GM18870 (cell line): Measurements from ENCODE around the gene PCCA.
"Not testable (repeated sequence)": the region's sequence is repeated elsewhere in the genome, so short reads cannot be mapped to it uniquely, and the experiment has no call there.

Experiments
- ATAC-seq: cut with Tn5 transposase; IDR thresholded peaks from one replicate; pipeline ENCODE4 v1.9.1; 2021; ENCODE audit warnings: moderate library complexity; ENCODE audit not compliant: unreplicated experiment

Gene PCCA

DNA sequence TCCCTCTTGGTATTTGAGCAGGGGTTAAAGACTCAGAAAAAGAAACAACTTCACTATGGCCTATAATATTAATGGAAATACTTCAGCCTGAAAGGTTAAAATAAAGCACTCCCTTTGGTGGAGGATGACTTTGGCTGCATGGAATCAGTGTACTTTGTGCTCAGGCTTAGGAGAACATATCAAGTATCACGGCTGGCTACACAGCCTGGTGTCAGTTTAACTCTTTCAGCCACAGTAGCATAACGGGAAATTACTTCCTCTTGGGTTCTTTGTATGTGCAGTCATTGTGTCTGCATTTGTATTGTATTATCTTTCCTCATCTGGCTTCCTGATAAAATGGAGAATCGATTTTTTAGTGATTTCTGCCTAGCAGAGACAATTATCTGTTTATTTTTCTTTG, 260.7 kb downstream of the PCCA start:
- ATAC-seq: no peak

DNA sequence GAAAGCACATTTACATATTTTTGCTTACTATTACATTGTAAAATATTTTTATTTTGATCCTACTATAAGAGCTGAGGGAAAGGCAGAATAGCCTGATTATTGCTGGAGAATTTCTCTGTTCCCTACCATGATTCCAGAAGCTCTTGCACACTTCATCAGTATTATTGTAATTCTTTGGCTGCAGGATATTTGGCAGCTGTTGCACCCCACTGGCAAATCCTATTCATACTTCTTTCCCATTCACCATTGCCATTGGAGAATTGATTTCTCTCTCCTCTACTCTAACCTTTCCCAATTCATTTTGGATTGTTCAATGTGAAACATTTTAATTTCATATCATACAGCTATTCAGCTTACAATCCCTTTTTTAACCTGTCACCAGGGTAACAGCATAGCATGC, 261.7 kb downstream of the PCCA start:
- ATAC-seq: no peak

DNA sequence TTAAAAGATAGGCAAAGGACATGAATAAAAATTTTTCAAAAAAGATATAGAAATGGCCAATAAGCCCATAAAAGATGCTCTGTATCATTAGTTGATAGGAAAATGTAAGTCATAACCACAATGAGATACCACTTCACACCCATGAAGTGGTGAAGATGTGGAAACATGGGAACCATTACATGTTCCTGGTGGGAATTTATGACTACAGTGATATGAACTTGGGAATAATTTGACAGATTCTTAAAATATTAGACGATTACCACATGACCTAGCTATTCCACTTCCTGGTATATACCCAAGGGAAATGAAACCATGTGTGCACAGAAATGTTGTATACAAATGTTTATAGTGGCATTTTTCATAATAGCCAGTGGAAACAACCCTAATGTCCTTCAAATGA, 267.5 kb downstream of the PCCA start:
- no peak for ATAC-seq

DNA sequence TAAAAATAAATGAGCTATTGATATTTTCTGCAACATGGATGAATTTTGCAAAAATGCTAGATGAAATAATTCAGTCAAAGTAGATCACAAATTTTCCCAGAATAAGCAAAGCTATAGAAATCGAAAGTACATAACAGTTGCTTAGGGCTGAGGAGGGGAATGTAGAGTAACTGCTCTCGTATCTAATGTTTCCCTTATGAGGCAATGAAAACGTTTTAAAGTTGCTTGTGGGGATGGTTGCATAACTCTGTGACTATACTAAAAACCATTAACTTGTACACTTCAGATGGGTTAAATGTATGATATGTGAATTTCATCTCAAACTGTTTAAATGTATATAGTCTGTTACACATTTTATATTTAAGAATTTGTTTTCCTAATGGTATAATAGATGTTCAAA, 268.0 kb downstream of the PCCA start:
- no peak for ATAC-seq

DNA sequence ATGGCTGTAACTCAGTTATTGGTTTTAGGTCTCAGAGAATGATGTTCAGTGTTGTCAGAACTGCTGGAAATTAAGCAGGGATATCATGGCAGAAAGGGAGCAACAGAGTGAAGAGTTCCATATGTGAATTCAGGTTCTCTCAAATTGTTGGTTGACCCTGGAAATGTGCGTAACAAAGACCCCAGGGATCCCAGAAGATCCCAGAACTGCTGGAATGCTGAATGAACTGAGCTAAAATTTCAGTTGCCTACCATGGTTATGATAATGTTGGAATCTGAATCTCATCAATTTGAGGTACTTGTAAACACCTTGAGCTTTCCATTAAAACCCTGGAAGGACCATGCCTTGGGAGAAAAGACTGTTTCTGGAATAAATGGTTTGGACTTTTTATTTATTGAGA, 268.9 kb downstream of the PCCA start:
- no peak for ATAC-seq

DNA sequence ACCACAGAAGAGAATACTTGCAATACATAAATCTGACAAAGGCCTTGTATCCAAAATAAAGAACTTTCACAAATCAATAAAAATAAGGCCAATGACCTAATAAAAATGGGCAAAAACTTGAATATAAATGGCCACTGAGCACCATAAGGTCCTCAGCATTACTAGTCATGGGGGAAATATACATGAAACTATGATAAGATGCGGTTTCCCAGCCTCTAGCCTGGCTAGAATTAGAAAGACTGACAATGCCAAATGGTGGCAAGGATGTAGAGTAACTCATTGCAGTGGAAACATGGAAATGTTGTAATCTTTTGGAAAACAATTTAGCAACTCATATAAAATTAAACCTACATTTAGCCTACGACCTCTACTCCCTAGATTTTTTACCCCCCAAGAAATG, 272.6 kb downstream of the PCCA start:
- no peak for ATAC-seq

DNA sequence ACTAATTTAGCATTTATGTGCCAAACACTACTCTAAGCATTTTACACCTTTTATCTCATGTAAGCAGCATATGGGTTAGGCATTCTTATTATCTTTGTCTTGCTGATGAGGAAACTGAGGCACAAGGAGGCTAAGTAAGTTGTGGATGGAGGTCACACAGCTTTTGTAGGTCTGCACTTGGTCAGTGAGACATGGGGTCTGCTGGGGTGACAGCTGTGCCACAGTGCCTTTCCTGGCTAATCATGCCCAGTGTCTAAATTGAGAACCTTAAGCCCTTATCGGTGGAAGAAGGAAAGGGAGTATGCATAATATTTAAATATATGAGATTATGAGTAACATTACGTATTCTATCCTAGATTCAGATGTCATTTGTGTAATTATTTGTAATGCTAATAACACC, 273.5 kb downstream of the PCCA start:
- no peak for ATAC-seq

DNA sequence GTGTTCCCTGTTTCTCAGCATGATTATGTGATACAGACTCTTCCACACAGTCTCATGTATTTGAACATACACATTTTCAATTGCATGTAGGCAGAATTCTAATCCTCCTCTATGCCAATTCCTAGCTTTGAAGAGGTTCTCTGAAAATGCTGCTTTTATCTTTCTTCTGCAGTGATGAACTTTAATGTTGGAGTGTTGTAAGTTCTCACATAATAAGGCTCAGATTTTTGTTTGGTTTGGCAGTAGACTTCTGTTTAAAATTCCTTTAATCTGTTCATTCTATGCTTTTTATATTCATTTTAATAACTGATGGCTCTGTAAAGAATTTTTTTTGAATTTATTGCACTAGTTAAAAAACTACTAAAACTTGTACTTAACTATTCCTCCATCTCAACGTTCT, 273.9 kb downstream of the PCCA start:
- ATAC-seq: no peak

DNA sequence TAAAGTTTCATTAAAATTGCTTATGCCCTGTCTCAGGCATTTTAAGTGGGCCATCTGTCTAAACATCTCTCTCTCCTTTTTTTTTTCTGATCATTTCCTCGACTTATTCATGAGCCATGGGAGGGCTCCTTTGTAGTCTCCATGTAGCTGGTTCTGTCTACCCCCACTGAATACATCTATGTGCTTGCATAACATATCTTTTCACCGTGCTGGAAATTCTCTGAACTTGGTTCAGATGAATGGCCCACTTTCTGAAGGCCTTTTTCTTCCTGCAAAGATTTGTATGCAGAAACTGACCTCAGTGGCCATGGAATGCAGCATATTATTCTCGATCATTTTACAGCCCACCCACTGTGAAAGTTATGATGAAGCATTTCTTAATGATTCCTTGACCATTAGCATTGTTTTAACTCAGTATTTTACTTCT, 274.4 kb downstream of the PCCA start:
- ATAC-seq: no peak

DNA sequence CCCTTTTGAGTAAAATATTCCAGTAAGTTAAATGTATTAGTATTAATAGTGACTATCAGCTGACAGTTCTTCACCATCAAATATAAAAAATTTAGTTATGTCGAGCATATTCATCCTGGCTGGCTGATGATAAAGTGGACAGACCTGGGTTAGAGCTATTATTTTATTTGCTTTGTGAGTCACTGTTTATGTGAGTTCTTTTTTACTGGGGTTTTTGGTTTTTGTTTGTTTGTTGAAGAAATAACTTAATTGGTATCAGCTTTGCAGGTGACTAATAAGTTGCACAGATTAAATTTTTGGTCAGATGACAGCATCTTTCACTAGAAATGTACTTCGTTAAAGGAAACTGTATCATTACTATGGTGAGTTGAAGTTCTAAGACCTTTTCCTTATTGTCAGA, 275.0 kb downstream of the PCCA start:
- no peak for ATAC-seq

DNA sequence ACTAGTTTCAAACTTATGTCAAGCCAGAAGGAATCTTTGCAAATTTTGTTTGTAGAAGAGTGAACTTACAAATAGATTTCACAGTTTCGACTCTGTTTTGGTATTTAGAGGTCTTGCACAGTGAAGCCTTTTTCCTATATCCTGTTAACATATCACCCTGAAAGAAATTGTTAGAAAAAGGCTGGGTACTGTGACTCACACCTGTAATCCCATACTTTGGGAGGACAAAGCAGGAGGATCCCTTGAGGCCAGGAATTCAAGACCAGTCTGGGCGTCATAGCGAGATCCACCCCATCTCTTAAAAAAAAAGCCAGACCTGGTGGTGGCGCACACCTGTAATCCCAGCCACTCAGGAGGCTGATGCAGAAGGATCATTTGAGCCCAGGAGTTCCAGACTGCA, 275.7 kb downstream of the PCCA start:
- ATAC-seq: no peak

DNA sequence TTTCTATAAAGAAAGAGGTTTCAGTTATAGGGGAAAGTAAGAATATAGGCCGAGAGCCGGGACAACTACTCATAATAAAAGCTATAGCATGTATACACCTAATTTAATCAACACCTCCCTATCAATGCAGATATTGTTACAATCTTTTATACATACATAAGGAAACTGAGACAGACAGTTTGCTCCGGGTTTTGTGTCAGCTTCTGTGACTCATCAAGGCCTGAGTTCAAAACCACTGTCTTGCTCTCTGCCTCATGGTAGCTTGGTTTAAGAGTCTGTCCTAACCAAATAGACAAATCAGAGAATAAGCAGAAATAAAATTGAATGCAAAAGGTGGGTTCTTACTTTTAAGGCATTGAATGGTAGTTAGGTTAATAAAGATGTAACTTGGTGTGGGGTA, 276.8 kb downstream of the PCCA start:
- no peak for ATAC-seq

DNA sequence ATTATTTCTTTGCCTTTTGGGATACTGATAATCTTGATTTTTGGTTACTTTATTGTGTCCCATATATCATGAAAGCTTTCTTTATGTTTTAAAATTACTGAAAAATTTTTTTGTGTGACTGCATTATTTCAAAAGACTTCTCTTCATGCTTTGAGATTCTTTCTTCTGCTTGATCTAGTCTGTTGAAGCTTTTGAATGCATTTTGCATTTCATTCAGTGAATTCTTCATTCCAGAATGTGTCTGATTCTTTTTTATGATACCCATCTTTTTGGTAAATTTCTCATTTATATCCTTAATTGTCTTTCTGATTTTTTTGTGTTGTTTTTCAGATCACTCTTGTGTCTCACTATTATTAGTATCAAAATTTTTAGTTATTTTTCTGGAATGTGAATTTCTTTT, 289.6 kb downstream of the PCCA start:
- no peak for ATAC-seq

DNA sequence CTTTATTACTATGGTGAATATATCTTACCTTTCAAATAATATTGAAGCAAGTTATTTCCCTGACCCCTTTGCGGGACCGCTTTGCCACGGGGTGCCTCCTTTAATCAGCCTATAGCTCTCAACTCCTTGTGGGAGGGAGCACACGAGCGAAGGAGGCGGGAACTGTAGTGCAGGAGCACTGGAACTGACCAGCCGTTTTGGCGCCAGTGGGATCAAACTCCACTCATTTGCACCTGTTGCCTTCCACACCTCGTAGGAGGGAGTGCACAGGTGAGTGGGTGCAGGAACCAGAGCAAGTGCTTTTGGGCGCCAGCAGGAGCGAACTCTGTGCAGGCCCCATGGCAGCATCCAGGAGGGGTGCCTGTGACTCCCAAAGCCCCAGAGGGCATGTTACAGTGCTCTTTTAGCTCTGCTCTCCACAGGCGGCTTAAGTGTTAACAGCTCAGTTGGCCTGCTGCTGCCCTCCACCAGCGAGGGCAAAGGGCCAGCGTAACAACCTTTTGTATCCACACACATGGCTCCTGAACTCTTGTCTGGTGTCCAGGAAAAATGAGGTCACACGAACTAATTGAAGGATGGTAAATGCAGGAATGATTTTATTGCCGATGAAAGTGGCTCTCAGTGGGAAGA, 292.8 kb downstream of the PCCA start:
- no peak for ATAC-seq

DNA sequence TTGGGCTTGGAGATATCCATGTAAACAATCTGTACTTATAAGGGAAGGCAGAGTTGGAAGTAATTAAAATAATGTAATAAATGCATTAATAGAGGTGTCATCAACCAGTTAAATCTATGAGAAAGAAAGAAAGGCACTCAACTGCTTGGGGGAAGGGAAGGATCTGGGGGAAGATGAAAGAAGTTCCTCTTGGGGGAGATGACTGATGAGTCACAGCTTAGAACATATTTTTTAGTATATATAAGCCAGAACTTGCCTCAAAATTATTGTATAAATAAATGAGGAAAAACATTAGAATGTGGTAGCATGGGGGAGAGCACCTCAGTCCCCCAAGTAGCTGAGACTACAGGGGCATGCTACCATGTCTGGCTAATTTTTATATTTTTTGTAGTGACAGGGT, 293.9 kb downstream of the PCCA start:
- no peak for ATAC-seq

DNA sequence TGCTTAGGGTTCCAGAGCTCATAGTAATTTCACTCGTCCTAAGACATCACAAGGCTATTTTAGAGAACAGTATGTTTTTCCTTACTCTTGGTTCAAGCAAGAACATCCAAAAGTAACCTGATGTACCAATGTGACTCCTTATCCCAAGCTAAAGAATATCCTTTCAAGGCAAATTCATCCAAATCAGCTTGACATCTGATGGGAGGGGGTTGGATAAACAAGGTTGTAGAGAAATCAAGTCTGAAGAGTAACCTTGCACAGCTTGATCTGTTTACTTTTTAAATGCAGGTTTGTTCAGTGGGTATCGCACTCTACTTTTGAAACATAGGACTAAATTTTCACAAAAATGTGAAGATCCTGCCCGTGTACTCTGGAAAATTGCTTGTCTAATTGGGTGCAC, 298.5 kb downstream of the PCCA start:
- no peak for ATAC-seq

DNA sequence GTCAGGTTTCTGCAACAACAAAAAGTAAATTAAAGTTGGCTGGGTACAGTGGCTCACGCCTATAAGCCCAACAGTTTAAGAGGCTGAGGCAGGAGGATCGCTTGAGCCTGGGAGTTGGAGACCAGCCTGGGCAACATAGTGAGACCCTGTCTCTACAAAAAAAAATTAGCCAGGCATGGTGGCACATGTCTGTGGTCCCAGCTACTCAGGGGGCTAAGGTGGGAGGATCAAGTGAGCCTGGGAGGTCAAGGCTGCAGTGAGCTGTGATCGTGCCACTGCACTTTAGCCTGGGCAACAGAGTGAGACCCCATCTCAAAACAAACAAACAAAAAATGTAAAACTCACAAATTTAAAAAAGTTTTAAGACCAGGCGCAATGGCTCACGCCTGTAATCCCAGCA, 299.3 kb downstream of the PCCA start:
- not testable (repeated sequence) for ATAC-seq

DNA sequence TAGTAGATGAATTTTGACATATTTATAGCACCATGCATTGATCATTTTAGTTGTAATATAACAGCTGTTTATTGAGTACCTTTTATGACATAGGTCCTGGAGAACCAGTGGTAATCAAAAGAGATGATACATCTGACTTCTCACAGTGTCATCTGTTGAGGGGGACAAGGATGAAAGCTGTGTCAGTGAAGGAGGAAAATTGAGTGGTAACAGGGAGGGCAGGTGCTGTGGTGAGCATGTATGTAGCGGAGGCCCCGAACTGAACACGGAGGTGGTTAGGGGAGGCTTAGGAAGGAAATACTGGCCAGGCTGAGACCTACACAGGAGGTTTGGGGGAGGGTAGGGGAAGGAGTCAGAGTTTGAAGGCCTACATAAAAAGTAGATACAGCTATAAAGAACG, 300.0 kb downstream of the PCCA start:
- no peak for ATAC-seq

DNA sequence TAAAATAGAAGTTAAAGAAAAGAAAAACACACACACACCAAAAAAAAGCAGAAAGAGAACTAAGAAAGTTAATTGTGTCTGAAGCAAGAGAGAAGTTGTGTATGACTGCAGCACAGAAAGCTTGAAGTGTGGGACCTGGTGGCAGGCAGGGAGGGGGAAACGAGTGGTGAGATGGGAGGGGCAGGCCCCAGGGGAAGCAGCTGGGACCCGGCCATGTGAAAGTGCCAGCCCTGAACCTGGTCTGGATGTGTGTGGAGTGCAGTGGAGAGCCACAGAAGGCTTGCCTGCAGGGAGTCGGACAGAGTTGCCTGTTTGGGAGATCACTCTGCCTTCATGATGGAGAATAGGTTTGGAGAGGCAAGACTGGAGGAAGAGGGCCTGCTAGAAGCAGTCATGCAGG, 300.7 kb downstream of the PCCA start:
- no peak for ATAC-seq

DNA sequence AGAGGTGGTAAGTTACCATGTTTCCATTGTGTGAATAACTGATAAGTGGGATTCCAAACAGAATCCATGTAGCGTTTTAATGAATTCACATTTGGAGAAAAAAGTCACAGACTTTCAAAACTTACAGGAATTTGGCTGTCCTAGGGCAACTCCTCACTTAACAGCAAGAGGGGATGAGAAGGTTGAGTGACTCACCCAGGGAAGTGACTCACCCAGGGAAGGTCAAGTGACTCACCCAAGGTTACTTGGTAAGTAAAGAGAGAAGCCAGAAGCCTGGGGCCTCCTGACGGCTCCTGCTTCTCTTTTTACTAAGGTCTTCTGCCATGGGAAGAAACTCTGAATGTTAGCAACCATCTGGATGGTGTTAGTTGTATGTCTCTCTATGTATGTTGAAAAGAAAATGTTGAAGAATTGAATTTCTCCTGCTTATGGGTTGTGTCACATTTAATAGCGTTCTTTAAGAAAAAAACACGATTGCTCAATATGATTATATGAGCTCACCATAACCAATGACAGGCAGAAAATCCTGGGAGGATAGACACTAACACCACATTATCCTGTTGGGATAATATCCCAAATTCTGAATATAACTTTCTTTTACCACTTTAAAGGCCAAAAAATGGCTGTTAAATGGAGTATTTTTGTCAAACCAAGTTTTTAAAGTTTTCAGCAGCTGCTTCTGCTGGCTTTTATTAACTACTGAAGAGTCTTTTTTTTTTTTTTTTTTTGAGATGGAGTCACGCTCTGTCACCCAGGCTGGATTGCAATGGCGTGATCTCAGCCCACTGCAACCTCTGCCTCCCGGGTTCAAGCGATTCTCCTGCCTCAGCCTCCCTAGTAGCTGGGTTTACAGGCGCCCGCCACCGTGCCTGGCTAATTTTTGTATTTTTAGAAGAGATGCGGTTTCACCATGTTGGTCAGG, 304.1 kb downstream of the PCCA start:
- ATAC-seq: peak; percentile 48

DNA sequence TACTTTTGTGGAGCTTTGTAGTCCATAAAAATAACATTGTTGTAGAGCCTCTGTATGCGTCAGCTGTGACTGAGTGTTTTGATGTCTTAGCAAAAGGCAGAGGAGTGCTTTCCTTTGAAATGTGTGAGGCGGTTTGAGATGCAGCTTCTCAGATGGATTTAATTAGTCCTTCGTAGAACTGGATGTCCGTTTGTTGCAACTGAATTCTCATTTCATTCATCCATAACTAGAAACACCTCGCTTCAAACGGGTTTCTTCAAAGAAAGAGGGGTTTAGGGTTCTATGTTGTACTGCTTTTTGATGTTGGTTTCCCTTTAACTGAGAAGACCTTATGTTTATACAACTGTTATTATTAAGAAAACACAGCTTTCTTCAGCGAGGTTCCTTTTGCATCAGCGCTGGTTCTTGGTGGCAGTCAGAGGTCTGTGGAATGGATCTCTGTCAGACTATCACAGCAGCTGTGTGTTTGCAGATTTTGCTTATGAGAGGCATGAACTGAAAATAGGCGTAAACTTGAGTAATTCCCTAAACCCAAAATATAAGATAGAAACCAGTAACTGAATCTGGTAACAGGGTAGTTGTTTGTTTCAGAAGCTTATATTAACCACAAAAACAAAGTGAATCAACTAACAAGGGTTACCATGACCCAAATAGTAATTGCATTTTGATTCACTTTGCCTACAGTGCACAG, 305.3 kb downstream of the PCCA start:
- peak; percentile 96 for ATAC-seq
